Measurements from ENCODE around the gene RIOK2. TPM values are rescaled to one million over a fixed set of nuclear protein-coding genes. Genes with fewer than 3 reads are reported as not detected.

Gene RIOK2
- total RNA-seq, 2 donors from 2014 or later = 23.9 to 24.9 TPM

- H3K4me3 ChIP-seq = no peak overlapping the region
- no peaks in the 10 kb centered on the region for H3K9me3 ChIP-seq
- no peak overlapping the region for H3K27ac ChIP-seq
- no peak for DNase-seq
- no peaks in the 10 kb centered on the region for H3K36me3 ChIP-seq
- no peaks in the 10 kb centered on the region for H3K4me1 ChIP-seq
- H3K27me3 ChIP-seq = no peaks in the 10 kb centered on the region
- no peak overlapping the region for H3K9ac ChIP-seq (ENCODE audit: low read depth in 2 of 2, low read length in 2 of 2)
- intact Hi-C loops (cut with DNase I) = no loop called here
- TF ChIP-seq CTCF (IDR thresholded peaks at IDR 0.05) = no peak
Measured at GRCh38 chr5:97157689-97158088, 25.4 kb downstream of the RIOK2 start.

DNA sequence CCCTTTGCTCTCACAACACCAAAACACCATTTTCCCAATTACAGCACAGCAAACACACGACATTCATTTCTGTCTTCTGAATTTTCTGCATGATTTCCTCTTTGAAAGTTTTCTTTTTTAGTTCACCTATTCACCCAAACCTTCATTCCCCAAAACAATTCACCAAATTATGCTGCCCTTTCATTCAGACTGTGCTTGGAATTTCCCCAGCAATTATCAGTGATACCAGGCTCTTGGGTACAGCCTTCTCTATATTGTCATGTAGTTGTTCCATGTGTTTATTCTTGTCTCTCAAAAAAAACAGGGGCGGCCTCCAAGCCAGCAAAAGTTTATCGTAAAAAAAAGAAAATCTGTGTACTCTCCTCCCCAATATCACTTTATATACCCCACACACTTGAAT is 31.7 kb downstream of the RIOK2 start:
- Histone ChIP-seq H3K4me3 (no peak overlapping the region), H3K4me1 (no peaks in the 10 kb centered on the region), H3K36me3 (no peaks in the 10 kb centered on the region), H3K27ac (no peak overlapping the region), H3K9ac (ENCODE audit: low read depth in 2 of 2, low read length in 2 of 2) (no peak overlapping the region), H3K9me3 (no peaks in the 10 kb centered on the region), H3K27me3 (no peaks in the 10 kb centered on the region)
- no peak for TF ChIP-seq CTCF (IDR thresholded peaks at IDR 0.05)
- intact Hi-C loops (cut with DNase I) = no loop called here
- DNase-seq = no peak

- H3K4me1 ChIP-seq = no peaks in the 10 kb centered on the region
- DNase-seq = no peak
- H3K4me3 ChIP-seq = no peak overlapping the region
- H3K36me3 ChIP-seq = no peaks in the 10 kb centered on the region
- intact Hi-C loops (cut with DNase I) = no loop called here
- no peak for TF ChIP-seq CTCF (IDR thresholded peaks at IDR 0.05)
- H3K27me3 ChIP-seq = no peaks in the 10 kb centered on the region
- no peak overlapping the region for H3K27ac ChIP-seq
- H3K9me3 ChIP-seq = no peaks in the 10 kb centered on the region
- no peak overlapping the region for H3K9ac ChIP-seq (ENCODE audit: low read depth in 2 of 2, low read length in 2 of 2)
Measured at GRCh38 chr5:97150401-97150800, 32.6 kb downstream of the RIOK2 start.

DNA sequence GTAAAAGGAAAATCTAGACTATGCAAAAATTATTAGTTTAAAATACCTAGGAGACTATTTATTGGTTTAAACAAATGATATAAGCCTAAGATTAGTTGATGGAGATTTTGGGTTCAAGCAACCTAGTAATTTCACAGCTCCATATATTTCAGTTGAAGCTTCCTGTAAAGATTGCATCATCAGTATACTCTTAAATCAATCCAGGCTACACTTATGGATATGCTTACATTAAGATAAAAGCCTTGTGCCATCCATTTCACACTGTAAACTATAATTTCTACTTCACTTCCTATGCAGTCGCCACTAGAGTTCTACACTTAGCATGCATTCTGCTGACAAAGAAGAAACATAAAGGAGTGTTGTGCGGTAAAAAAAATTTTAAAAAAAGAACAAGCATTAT is 33.3 kb downstream of the RIOK2 start:
- no peak for TF ChIP-seq CTCF (IDR thresholded peaks at IDR 0.05)
- no peak for DNase-seq
- no peak overlapping the region for H3K4me3 ChIP-seq
- H3K9ac ChIP-seq (ENCODE audit: low read depth in 2 of 2, low read length in 2 of 2) = no peak overlapping the region
- no peak overlapping the region for H3K27ac ChIP-seq
- no peaks in the 10 kb centered on the region for H3K9me3 ChIP-seq
- no peaks in the 10 kb centered on the region for H3K4me1 ChIP-seq
- no peaks in the 10 kb centered on the region for H3K27me3 ChIP-seq
- intact Hi-C loops (cut with DNase I) = loop anchor here (10.0 kb wide), 1 partner anchor 155 kb away; no protein-coding TSS in a partner anchor
- no peaks in the 10 kb centered on the region for H3K36me3 ChIP-seq

DNA sequence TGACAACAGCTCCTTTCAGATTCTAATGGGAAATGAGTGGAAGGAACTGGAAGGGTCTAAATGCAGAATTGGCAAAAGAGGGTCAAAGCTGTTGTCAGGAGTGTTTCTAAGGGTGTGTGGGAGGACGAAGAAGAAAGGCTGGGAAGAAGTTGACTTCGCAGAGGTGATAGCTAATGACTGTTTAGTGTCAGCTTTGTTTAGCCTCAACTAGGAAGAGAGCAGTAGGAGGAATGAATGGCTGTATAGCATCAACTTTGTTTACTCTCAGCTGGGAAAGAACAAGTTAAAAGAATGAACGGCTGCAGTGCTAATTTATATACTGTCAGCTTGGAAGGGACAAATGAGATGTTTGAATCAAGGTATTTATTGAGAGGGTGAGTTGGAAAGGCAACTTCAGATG is 34.8 kb downstream of the RIOK2 start:
- Histone ChIP-seq H3K4me3 (no peak overlapping the region), H3K4me1 (no peaks in the 10 kb centered on the region), H3K36me3 (no peaks in the 10 kb centered on the region), H3K9ac (ENCODE audit: low read depth in 2 of 2, low read length in 2 of 2) (no peak overlapping the region), H3K27me3 (no peaks in the 10 kb centered on the region), H3K27ac (no peak overlapping the region), H3K9me3 (no peaks in the 10 kb centered on the region)
- intact Hi-C loops (cut with DNase I) = loop anchor here (10.0 kb wide), 1 partner anchor 153 kb away; no protein-coding TSS in a partner anchor
- TF ChIP-seq CTCF (IDR thresholded peaks at IDR 0.05) = no peak
- DNase-seq = no peak

All from colonic mucosa (tissue), 4 donors.